Mesendoderm (in vitro differentiated cells): ENCODE measurements around the gene PKD2L1.

ENCODE experiments used
- DNase-seq: peaks from one replicate; pipeline ENCODE4 v3.0.0; 2013
- H2AK5ac ChIP-seq: 2 replicates; pipeline ENCODE4 v1.6.1; 2013; ENCODE audit warnings: low read length, inconsistent platforms
- H2BK120ac ChIP-seq: 2 replicates; pipeline ENCODE4 v1.6.1; 2013; ENCODE audit warnings: low read depth, mild to moderate bottlenecking, low read length, moderate library complexity, mixed read lengths
- H2BK15ac ChIP-seq: replicated peaks from 2 replicates; pipeline ENCODE4 v1.6.1; 2013; ENCODE audit warnings: low read depth, mild to moderate bottlenecking, moderate library complexity
- H2BK5ac ChIP-seq: 2 replicates; pipeline ENCODE4 v1.6.1; 2013; ENCODE audit warnings: low read length, inconsistent platforms
- H3K18ac ChIP-seq: 2 replicates; pipeline ENCODE4 v1.6.1; 2013; ENCODE audit warnings: mild to moderate bottlenecking, low read length, mixed read lengths
- H3K23ac ChIP-seq: one replicate; pipeline ENCODE4 v1.6.1; 2013; ENCODE audit warnings: low read length
- H3K27ac ChIP-seq: 2 replicates; pipeline ENCODE4 v1.5.1; 2013; ENCODE audit warnings: low read depth, mild to moderate bottlenecking, inconsistent platforms, low read length, moderate library complexity
- H3K27me3 ChIP-seq: 2 replicates; pipeline ENCODE4 v1.6.1; 2013; ENCODE audit warnings: low read length, control low read depth, mild to moderate bottlenecking, inconsistent platforms; ENCODE audit not compliant: insufficient read depth, poor library complexity
- H3K36me3 ChIP-seq: 2 replicates; pipeline ENCODE4 v1.6.1; 2013; ENCODE audit warnings: low read length, inconsistent platforms; ENCODE audit not compliant: control insufficient read depth, insufficient read depth
- H3K4ac ChIP-seq: one replicate; pipeline ENCODE4 v1.6.1; 2013; ENCODE audit warnings: low read depth, mild to moderate bottlenecking, low read length, moderate library complexity
- H3K4me1 ChIP-seq: 2 replicates; pipeline ENCODE4 v1.6.1; 2013; ENCODE audit warnings: low read depth, low read length, inconsistent platforms; ENCODE audit not compliant: control insufficient read depth
- H3K4me2 ChIP-seq: 2 replicates; pipeline ENCODE4 v1.6.1; 2013; ENCODE audit warnings: low read length
- H3K4me3 ChIP-seq: 2 replicates; pipeline ENCODE4 v1.5.1; 2013; ENCODE audit warnings: mild to moderate bottlenecking, low read length
- H3K56ac ChIP-seq: one replicate; pipeline ENCODE4 v1.6.1; 2013; ENCODE audit warnings: low read length
- H3K79me1 ChIP-seq: 2 replicates; pipeline ENCODE4 v1.6.1; 2013; ENCODE audit warnings: low read length, inconsistent platforms
- H3K79me2 ChIP-seq: 2 replicates; pipeline ENCODE4 v1.6.1; 2013; ENCODE audit warnings: mild to moderate bottlenecking, low read length; ENCODE audit not compliant: control insufficient read depth, insufficient read depth
- H3K9ac ChIP-seq: 2 replicates; pipeline ENCODE4 v1.6.1; 2013; ENCODE audit warnings: low read length, inconsistent platforms
- H4K5ac ChIP-seq: one replicate; pipeline ENCODE4 v1.6.1; 2013; ENCODE audit warnings: low read length
- H4K8ac ChIP-seq: one replicate; pipeline ENCODE4 v1.6.1; 2013; ENCODE audit warnings: low read depth, mild to moderate bottlenecking, control low read depth, low read length, moderate library complexity
- WGBS: extraction: QIAGEN DNeasy Blood & Tissue Kit; methylation state at CpG from one replicate; pipeline ENCODE4 v1.1.7; 2013; ENCODE audit warnings: low lambda C conversion rate, missing lambda C conversion rate; ENCODE audit not compliant: insufficient coverage; ENCODE audit errors: extremely low coverage; 5-methylcytosine and 5-hydroxymethylcytosine counted together

PKD2L1 gene

GRCh38 chr10:100333661-100334440 is 3.8 kb upstream of the PKD2L1 start:
- Histone ChIP-seq H2BK15ac (no peak overlapping the region), H3K4me1 (no peaks in the 10 kb centered on the region), H4K8ac (no peak overlapping the region), H3K36me3 (no peaks in the 10 kb centered on the region), H3K4me3 (no peak overlapping the region), H4K5ac (no peak overlapping the region), H2AK5ac (no peak overlapping the region), H3K27ac (no peak overlapping the region), H3K56ac (no peak overlapping the region), H3K4me2 (no peak overlapping the region), H3K27me3 (no peaks in the 10 kb centered on the region), H2BK120ac (no peak overlapping the region), H3K4ac (no peak overlapping the region), H3K23ac (no peak overlapping the region), H3K79me1 (no peaks in the 10 kb centered on the region), H3K79me2 (no peaks in the 10 kb centered on the region), H3K18ac (no peak overlapping the region), H3K9ac (no peak overlapping the region), H2BK5ac (no peak overlapping the region)
- DNase-seq = no peak
- no CpG with 5 or more reads among the region's 2 CpGs for whole genome bisulfite sequencing

GRCh38 chr10:100333106-100333505 is 3.1 kb upstream of the PKD2L1 start:
- Histone ChIP-seq H3K27ac (no peak overlapping the region), H3K4ac (no peak overlapping the region), H3K36me3 (no peaks in the 10 kb centered on the region), H3K9ac (no peak overlapping the region), H3K56ac (no peak overlapping the region), H3K4me2 (no peak overlapping the region), H3K27me3 (no peaks in the 10 kb centered on the region), H4K8ac (no peak overlapping the region), H3K79me1 (no peaks in the 10 kb centered on the region), H2BK120ac (no peak overlapping the region), H3K23ac (no peak overlapping the region), H4K5ac (no peak overlapping the region), H3K4me1 (no peaks in the 10 kb centered on the region), H3K79me2 (no peaks in the 10 kb centered on the region), H2BK5ac (no peak overlapping the region), H2AK5ac (no peak overlapping the region), H3K4me3 (no peak overlapping the region), H3K18ac (no peak overlapping the region), H2BK15ac (no peak overlapping the region)
- no peak for DNase-seq
- WGBS = no CpG with 5 or more reads among the region's 4 CpGs

- Histone ChIP-seq H3K79me2 (no peaks in the 10 kb centered on the region), H3K4me2 (no peak overlapping the region), H3K4me1 (no peaks in the 10 kb centered on the region), H4K5ac (no peak overlapping the region), H3K9ac (no peak overlapping the region), H3K79me1 (no peaks in the 10 kb centered on the region), H2BK15ac (no peak overlapping the region), H3K56ac (no peak overlapping the region), H3K27me3 (no peaks in the 10 kb centered on the region), H3K4ac (no peak overlapping the region), H3K4me3 (no peak overlapping the region), H3K23ac (no peak overlapping the region), H2BK5ac (no peak overlapping the region), H2BK120ac (no peak overlapping the region), H4K8ac (no peak overlapping the region), H3K18ac (no peak overlapping the region), H3K36me3 (no peaks in the 10 kb centered on the region), H2AK5ac (no peak overlapping the region), H3K27ac (no peak overlapping the region)
- no peak for DNase-seq
- no CpG with 5 or more reads among the region's 5 CpGs for WGBS
Observed at GRCh38 chr10:100328198-100328597, 1.8 kb downstream of the PKD2L1 start.

GRCh38 chr10:100327718-100328009 is 2.4 kb downstream of the PKD2L1 start:
- H2AK5ac ChIP-seq = no peak overlapping the region
- H3K4me2 ChIP-seq = no peak overlapping the region
- no peak overlapping the region for H3K4ac ChIP-seq
- no peak overlapping the region for H3K9ac ChIP-seq
- no peak overlapping the region for H3K4me3 ChIP-seq
- H3K79me1 ChIP-seq = no peaks in the 10 kb centered on the region
- no peaks in the 10 kb centered on the region for H3K27me3 ChIP-seq
- no CpG with 5 or more reads among the region's 3 CpGs for WGBS
- no peak overlapping the region for H3K18ac ChIP-seq
- H3K79me2 ChIP-seq = no peaks in the 10 kb centered on the region
- no peak overlapping the region for H3K23ac ChIP-seq
- H2BK15ac ChIP-seq = no peak overlapping the region
- no peak for DNase-seq
- H3K36me3 ChIP-seq = no peaks in the 10 kb centered on the region
- no peak overlapping the region for H4K8ac ChIP-seq
- H4K5ac ChIP-seq = no peak overlapping the region
- no peak overlapping the region for H3K27ac ChIP-seq
- no peak overlapping the region for H2BK120ac ChIP-seq
- no peaks in the 10 kb centered on the region for H3K4me1 ChIP-seq
- H2BK5ac ChIP-seq = no peak overlapping the region
- no peak overlapping the region for H3K56ac ChIP-seq

- Histone ChIP-seq H3K27me3 (no peaks in the 10 kb centered on the region), H3K23ac (no peak overlapping the region), H2BK15ac (no peak overlapping the region), H3K4me3 (no peak overlapping the region), H3K4ac (no peak overlapping the region), H2BK120ac (no peak overlapping the region), H3K79me1 (no peaks in the 10 kb centered on the region), H3K9ac (no peak overlapping the region), H2AK5ac (no peak overlapping the region), H3K4me2 (no peak overlapping the region), H3K18ac (no peak overlapping the region), H3K4me1 (no peaks in the 10 kb centered on the region), H4K5ac (no peak overlapping the region), H2BK5ac (no peak overlapping the region), H4K8ac (no peak overlapping the region), H3K79me2 (no peaks in the 10 kb centered on the region), H3K27ac (no peak overlapping the region), H3K36me3 (no peaks in the 10 kb centered on the region), H3K56ac (no peak overlapping the region)
- DNase-seq = no peak
- WGBS = no CpG with 5 or more reads among the region's 8 CpGs
Observed at GRCh38 chr10:100327007-100327717, 2.9 kb downstream of the PKD2L1 start.
